NCI-H1105 treated with DMSO at 0.1 percent for 48 hours (cell line): Measurements from ENCODE around the gene ZFP36L1.
A peak's percentile ranks its signal among the peaks of the same experiment; 100 is the strongest.

ENCODE experiments used
- DNase-seq: peaks from one replicate; lab custom pipeline; 2025; lab: John Stamatoyannopoulos, UW

ZFP36L1 gene

DNA sequence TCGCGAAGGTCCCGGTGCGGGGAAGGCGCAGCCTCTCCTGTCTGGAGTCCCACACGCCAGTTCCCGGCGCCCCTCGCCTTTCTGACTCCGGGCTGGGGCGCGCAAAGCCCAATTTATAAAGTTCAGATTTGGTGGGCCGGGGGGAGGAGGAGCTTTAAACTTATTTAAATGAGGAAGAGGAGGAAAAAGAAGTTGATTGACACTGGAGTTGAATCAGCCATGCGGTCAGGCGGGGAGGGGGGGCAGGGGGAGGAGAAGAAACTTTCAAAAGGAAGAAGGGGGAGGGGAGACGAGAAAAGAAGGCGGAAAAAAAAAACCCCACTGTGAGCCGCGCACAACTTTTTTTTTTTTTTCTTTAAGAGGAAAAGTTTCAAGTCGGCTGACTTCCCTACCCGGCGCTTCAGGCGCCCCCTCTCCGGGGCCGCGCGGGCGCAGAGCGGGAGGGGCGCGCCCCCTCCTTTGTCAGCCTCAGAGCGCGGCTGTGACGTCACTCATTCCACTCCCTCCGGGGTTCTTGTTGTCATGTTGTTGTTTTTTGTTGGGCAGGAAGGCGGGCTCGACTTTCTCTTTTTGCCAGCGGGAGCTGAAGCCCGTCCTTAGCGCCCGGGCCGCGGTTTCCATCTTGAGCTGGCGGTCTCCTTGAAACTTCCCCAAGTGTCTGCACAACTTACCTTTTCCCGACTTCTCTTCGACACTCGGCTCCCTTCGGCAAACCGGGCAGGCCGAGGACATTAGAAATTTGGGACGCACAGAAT lies at the start of gene ZFP36L1:
Gene ZFP36L1, minus strand, starts transcription at position 89 of the 755 bp plus-strand sequence. CDS start 129 bp downstream, outside the sequence.
- DNase-seq, result peak; percentile 49

DNA sequence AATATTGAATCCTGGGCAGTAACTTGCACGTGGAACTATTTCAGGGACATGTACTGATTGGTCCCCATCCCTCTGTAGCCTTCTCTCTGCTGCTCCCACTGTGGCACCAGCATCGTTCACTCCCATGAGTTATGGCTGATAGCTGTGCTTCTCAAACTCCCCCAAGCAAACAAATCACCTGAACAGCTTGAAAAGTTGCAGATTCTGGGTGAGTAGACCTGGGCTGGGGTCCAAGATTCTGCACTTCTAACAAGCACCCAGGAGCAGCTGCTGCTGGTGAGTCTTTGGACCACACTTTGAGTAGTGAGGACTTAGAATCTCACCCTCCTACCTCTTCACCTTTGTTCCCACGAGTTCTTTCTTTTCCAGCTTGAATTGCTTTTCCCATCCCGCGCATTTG lies 49.4 kb upstream of the ZFP36L1 start:
- DNase-seq, result peak; percentile 88

- no peak for DNase-seq
Measured at GRCh38 chr14:68841016-68841809, 48.3 kb upstream of the ZFP36L1 start.

DNA sequence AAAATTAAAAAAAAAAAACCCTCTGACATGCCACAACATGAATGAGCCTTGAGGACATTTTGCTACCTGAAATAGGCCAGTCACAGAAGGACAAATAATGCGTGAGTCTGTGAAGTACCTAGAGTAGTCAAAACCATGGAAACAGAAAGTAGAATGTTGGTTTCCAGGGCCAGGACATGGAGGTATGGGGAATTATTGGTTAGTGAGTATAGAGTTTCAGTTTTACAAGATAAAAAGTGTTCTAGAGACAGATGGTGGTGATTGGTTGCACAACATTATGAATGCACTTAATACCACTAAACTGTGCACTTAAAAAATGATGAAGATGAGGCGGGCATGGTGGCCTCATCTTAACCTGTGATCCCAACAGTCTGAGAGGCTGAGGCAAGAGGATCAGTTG lies 47.6 kb upstream of the ZFP36L1 start:
- DNase-seq, result no peak

- no peak for DNase-seq
Measured at GRCh38 chr14:68836082-68836481, 43.2 kb upstream of the ZFP36L1 start.

GRCh38 chr14:68834816-68835215 lies 41.9 kb upstream of the ZFP36L1 start:
- DNase-seq, result no peak

- DNase-seq, result no peak
Measured at GRCh38 chr14:68828698-68829097, 35.8 kb upstream of the ZFP36L1 start.

- no peak for DNase-seq
Measured at GRCh38 chr14:68825729-68826128, 32.9 kb upstream of the ZFP36L1 start.

DNA sequence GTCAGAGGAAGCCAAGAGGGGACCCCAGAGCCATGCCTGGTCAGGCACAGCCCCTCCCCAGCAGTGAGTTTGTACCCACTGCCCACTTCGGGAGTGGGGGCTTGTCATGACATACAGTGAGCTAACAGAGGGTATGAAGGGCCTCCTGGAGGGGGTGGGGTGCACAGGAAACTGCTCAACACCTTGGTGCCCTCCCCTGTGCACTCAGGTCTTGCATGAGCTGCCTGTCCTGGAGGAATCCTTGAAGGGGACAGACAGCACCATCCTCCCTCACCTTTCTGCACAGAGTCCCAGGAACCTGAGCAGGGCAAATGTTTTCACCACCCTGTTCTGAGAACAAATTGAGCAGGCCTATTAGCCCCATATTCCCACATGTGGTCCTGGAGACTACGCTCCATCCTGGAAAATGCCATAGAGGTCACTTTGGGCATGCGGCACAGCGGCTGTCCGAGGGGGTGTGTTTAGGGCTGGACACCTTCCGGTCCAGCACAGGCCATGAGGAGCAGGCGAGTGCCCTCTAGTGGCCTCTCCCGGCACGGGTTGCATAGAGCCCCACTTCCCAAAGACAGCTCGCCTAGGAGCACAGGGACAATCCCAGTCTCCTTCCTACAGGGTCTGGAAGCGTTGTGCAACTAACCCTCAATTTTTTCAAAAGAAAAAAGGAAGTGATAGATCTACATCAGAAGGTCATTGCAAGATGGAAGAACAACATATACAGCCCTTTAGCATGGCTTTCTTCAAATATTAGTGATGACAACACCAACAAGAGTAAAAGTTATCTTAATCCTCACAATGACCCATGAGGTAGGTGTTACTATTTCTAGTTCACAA lies 31.9 kb upstream of the ZFP36L1 start:
- no peak for DNase-seq

- no peak for DNase-seq
Measured at GRCh38 chr14:68824207-68824516, 31.3 kb upstream of the ZFP36L1 start.

- DNase-seq, result no peak
Measured at GRCh38 chr14:68823434-68824206, 30.8 kb upstream of the ZFP36L1 start.

GRCh38 chr14:68822926-68823325 lies 30.1 kb upstream of the ZFP36L1 start:
- no peak for DNase-seq

- DNase-seq, result no peak
Measured at GRCh38 chr14:68822132-68822651, 29.3 kb upstream of the ZFP36L1 start.

- no peak for DNase-seq
Measured at GRCh38 chr14:68820999-68821683, 28.3 kb upstream of the ZFP36L1 start.

- DNase-seq, result no peak
Measured at GRCh38 chr14:68820536-68820935, 27.7 kb upstream of the ZFP36L1 start.

DNA sequence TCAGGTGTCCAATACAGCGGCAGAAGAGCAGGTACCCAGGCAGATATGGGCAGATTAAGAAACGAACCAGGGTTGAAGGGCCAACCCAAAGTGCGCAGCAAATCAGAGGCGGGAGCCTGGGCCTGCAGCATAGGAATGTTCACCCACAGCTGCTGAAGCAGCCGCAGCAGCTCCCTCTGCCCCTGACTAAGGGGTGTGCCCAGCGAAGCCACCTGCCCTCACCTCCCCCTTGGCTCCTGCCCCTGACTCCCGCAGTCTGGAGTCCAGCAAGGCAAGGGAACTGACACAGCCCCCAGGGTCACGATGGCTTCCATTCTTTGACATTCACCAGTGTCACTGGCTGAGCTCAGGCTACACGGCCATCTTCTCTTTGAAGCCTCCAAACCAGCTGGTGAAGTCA lies 27.3 kb upstream of the ZFP36L1 start:
- no peak for DNase-seq

DNA sequence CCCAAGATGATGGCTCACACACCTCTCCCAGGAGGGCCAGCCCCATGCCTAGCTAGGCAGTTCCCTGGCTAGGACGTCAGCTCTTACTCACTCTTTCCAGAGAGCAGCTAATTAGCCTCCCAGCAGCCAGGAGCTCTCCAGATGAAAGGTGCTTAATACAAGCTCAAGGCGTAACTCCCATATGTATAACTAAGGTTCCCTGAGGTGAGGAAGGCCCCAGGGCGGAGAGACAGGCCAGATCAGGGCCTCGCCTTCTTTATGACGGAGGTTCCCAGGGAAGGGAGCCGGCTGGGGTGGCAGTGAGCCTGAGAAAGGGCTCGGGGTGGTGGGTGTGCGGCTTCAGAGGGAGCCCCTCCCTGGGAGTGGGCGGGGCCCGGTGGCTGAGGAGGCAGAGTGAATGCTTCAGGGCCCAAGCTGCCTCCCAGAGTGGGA lies 26.4 kb upstream of the ZFP36L1 start:
- no peak for DNase-seq

DNA sequence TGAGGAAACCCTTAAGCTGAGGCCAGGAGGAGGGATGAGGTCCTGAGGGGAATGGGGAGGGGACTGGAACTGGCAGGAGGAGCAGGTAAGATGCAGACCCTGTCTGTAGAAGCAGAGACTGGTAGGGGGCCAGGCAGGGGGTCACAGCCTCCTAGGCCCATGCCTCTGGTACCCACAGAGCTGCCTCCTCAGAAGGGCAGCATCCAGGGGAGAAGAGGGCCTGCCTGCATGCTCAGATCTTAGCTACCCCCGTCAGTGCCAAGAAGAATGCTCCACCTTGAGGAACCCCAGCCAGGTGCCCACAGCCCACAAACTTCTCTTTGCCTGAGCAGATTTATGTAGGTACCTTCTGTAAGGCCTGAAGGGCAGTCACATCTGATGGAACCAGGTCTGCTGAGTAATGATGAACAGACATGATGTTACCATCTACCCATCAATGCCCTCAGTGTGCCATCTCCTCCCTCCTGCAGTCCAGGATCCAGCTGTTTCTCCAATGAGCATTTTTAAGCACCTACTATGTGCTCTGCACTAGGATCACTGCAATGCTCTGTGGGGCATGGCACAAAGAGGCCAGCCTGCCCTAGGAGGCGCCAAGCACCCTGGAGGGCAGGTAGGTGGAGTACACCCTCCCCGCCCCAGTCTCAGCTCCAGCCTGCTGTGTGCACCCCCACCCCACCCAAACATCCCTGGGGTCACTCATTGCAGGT lies 24.8 kb upstream of the ZFP36L1 start:
- DNase-seq, result no peak

DNA sequence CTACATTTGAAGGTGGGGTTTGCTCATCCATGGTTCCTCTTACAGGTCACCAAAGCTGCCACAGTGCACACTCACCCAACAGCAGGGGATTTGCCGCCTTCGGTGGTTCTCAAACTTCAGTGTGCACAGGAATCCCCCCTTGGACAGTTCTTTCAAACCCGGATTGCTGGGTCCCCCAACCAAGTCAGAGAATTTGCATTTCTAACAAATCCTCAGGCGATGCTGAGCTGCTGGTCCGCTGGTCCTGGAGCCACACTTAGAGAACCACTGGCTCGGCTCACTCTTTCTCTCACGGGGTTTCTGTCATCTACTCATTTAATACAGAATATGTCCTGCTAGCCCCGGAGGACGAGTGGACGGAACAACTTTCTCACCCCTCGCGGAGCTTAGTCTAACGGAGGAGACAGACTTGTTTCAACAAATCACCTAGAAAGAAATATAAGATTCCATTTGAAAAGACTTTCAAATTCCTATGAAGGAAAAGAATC lies 24.1 kb upstream of the ZFP36L1 start:
- DNase-seq, result no peak
